D721Med (cell line): Measurements from ENCODE around the gene PCDH15.
"Not testable (repeated sequence)": the region's sequence is repeated elsewhere in the genome, so short reads cannot be mapped to it uniquely, and the experiment has no call there.

Experiments used
- DNase-seq: peaks from one replicate; pipeline ENCODE4 v3.0.0; 2011; ENCODE audit warnings: low spot score; ENCODE audit not compliant: insufficient read length
- FAIRE-seq: peaks from 2 replicates; lab custom pipeline; 2011; peaks lifted over from hg19 to GRCh38; lab: Jason Lieb, UNC
- TF ChIP-seq, protein P1 (sequence below): IDR thresholded peaks from 2 replicates; pipeline ENCODE4 v1.5.1; 2012; ENCODE audit warnings: mild to moderate bottlenecking, control low read depth; ENCODE audit not compliant: insufficient read depth; ENCODE audit errors: missing control alignments

Gene PCDH15

DNA sequence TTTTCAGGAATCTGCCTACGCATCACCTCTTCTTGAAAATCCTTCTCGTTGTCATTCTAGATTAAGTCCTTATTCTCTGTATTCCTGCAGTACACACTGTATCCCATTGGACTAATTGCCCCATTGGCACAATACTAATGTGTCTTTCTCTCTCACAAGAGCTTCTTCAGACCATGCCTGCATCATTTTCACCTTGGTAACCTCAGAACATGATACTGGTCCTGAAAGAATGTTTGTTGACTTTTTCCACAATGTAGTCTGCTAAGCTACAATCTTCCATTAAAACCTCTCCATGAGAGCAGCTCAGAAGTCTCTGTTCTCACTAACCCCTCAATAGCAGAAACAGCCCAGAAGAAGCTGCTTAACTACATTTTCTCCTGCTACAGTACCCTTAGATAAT lies 270.7 kb downstream of the PCDH15 start:
- TF ChIP-seq, protein P1, sequence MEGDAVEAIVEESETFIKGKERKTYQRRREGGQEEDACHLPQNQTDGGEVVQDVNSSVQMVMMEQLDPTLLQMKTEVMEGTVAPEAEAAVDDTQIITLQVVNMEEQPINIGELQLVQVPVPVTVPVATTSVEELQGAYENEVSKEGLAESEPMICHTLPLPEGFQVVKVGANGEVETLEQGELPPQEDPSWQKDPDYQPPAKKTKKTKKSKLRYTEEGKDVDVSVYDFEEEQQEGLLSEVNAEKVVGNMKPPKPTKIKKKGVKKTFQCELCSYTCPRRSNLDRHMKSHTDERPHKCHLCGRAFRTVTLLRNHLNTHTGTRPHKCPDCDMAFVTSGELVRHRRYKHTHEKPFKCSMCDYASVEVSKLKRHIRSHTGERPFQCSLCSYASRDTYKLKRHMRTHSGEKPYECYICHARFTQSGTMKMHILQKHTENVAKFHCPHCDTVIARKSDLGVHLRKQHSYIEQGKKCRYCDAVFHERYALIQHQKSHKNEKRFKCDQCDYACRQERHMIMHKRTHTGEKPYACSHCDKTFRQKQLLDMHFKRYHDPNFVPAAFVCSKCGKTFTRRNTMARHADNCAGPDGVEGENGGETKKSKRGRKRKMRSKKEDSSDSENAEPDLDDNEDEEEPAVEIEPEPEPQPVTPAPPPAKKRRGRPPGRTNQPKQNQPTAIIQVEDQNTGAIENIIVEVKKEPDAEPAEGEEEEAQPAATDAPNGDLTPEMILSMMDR = no peak
- no peak for DNase-seq
- no peak for FAIRE-seq

DNA sequence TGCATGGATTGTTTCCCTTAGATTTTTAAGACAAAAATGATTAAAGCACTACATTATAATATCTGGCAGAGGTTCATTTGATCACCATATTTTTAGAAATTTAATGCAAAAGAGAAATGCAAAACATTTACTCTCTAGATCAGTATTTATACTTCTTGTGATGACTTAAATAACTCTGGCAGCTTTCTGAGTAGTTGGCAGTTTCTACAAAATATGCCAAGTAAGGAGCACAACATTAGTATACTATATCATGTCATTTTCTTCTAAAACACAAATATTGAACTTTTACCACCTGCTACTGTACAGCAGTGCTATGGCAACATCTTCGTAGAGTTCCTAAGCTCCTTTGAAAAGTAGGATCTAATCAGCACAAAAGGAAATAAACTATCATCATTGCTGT lies 275.2 kb downstream of the PCDH15 start:
- TF ChIP-seq, protein P1 = no peak
- no peak for FAIRE-seq
- no peak for DNase-seq

DNA sequence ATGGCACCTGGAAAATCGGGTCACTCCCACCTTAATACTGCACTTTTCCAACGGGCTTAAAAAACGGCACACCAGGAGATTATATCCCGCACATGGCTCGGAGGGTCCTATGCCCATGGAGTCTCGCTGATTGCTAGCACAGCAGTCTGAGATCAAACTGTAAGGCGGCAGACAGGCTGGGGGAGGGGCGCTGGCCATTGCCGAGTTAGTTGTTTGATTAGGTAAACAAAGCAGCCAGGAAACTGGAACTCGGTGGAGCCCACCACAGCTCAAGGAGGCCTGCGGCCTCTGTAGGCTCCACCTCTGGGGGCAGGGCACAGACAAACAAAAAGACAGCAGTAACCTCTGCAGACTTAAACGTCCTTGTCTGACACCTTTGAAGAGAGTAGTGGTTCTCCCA lies 285.8 kb downstream of the PCDH15 start:
- not testable (repeated sequence) for FAIRE-seq, DNase-seq

DNA sequence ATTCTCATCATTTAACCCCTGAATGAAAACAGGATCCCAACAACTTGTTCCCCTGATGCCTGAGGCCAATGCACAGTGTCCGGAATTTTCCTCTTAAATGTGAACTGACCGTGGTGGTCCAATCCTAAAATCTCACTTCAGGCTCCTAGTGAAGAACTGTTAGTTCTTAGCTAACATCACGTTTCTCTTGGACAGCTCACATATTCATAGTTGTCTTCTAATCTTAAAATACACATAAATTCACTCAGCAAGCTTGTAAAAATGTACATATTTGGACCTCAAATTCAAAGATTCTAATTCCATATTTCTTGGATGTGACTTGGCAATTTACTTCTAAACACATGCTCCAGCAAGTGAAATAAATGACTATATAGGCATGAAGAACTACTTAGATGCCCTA lies 297.2 kb downstream of the PCDH15 start:
- no peak for FAIRE-seq
- DNase-seq = no peak
- TF ChIP-seq, protein P1 = no peak

DNA sequence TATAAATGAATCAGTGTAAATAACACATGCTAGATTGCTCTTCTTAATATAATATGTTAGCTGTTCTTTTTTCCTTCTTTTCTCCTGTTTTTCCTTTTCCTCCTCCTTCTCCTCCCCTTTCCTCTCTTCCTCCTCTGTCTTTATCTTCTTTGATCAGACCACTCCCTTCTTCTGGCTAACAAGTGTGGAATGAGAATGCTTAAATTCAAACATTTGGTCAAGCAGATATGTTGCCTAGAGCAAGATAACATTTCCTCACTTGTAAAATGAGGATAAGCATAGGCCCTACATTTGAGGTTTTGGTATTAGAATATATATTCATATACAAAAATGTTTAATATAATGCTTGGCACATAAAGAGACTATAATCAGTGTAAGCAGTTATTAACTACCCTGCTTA lies 299.1 kb downstream of the PCDH15 start:
- TF ChIP-seq, protein P1 = no peak
- FAIRE-seq (no peak), DNase-seq (no peak)

DNA sequence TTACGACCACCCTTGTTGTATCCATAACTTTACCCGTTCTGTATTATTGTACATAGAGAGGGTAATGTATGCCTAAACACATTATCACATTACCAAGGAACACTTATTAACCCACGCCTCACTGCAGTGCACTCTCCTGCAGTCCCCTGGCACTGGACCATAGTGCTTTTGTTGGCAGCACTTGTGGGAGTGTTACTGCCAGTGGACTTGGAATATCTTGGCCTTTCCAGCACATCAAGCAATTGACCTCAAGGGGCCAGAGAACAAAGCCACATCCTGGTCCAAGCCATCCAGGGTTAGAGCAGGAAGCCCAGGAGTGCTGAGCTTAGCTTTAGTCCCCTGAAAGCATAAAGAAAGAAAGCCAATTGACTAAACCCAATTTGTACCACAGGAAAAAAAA lies 304.2 kb downstream of the PCDH15 start:
- FAIRE-seq (no peak), DNase-seq (no peak)
- TF ChIP-seq, protein P1 = no peak

DNA sequence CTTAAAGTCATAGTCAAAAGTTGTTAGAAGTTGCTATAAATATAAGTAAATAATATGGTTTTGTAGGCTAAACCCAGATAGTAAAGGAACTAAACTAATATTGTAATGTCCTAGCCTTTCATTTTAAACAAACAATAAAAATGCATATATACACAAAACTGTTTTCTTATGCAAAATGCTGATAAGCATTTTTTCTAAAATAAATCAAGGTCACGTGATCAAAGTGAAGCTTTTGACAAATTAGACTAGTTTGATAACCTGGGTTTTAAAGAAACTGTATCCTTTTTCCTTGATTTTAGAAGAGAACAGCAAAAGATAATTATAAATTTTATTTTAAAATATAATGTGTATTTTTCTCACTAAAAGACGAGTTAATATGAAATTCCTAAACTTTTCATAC lies 313.3 kb downstream of the PCDH15 start:
- no peak for DNase-seq
- FAIRE-seq = no peak

More for the DNA sequence above, 313.3 kb downstream of the PCDH15 start:
- TF ChIP-seq, protein P1 = no peak
